ENCODE data around the gene RAB3B. TPM values are rescaled to one million over a fixed set of nuclear protein-coding genes. Genes with fewer than 3 reads are reported as not detected.
"Not testable (repeated sequence)": the region's sequence is repeated elsewhere in the genome, so short reads cannot be mapped to it uniquely, and the experiment has no call there.

Gene RAB3B
- total and polyA plus RNA-seq, 7 donors: under 0.01 to 0.04 TPM; not detected in 5

DNA sequence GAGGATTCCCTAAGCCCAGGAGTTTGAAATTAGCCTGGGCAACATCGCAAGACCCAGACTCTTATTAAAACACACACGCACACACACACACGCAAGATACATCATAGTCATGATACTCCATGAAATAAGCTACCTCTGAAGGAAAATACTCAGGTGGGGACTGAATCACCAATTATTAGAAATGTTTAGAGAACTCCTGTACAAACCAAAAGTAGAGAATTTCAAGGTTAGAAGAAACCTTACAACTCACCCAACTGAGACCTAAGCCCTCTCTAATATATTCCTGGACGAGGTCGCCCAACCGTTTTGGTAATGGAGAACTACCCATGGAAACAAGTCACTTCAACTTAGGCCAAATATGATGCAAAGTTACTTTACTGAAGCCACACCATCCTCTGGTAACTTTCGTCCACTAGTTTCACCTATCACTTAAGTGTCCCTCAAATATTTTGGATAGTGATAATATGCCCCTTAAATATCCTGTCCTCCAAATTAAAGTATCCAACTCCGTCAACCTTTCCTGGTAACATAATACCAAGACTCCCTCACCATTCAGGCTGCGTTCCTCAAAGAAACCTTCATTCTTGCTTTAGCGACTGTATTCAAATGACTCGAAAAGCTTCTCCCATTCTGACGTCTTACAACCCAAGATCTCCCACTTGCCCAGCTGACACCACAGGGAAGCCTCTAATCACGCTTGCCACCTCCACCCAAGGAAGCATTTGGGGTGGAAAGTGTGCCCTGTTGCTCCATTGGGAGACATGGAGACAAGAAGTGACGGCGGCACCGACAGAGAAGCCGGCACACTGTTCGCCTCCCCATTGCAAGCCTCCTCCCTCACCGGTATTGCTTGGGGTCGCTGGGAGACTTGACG lies 112.8 kb downstream of the RAB3B start:
- Histone ChIP-seq H3K4me3 (peak overlapping the region; percentile 77), H3K27me3 (ENCODE audit: insufficient read depth in 3 of 3, low read length in 2 of 3) (peaks cover 0 to 3% (median 0%) of the 10 kb centered on the region in 3 donors), H3K9me3 (no peaks in the 10 kb centered on the region), H3K36me3 (ENCODE audit: insufficient read depth in 1 of 2, low read depth in 1 of 2) (no peaks in the 10 kb centered on the region), H3K4me1 (peaks cover 36% of the 10 kb centered on the region), H3K27ac (peak overlapping the region; percentile 96)
- TF ChIP-seq, protein P1, sequence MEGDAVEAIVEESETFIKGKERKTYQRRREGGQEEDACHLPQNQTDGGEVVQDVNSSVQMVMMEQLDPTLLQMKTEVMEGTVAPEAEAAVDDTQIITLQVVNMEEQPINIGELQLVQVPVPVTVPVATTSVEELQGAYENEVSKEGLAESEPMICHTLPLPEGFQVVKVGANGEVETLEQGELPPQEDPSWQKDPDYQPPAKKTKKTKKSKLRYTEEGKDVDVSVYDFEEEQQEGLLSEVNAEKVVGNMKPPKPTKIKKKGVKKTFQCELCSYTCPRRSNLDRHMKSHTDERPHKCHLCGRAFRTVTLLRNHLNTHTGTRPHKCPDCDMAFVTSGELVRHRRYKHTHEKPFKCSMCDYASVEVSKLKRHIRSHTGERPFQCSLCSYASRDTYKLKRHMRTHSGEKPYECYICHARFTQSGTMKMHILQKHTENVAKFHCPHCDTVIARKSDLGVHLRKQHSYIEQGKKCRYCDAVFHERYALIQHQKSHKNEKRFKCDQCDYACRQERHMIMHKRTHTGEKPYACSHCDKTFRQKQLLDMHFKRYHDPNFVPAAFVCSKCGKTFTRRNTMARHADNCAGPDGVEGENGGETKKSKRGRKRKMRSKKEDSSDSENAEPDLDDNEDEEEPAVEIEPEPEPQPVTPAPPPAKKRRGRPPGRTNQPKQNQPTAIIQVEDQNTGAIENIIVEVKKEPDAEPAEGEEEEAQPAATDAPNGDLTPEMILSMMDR (IDR thresholded peaks at IDR 0.05): no peak
- peak; percentile 0 to 31 (median 2) for ATAC-seq
- 10 to 13% (median 11%) methylated on average over 21 of the region's 21 CpGs for WGBS, 3 donors
- DNase-seq: no peak
- intact Hi-C loops (cut with DNase I): loop anchor here in 1 of 2 donors (5.0 kb wide), 1 partner anchor 180 kb away; the partner anchor contains the start of genes BTF3L4 and TXNDC12

DNA sequence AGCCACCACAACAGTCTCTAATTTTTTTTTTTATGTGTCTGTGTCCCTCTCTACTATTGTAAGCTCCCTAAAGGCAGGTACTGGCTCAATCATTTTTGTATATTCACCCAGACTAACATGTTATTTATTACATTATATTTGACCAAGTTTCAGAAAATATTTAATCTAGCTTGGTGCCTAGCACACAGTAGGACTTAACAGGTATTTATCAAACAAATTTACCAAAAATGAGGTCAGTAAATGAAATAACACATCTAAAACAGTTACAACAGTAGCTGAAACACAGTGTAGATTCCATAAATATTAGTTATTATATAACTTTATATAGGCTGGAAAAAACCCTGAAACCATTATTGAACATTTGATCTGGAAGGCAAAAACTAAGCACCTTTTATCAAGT lies 114.7 kb downstream of the RAB3B start:
- DNase-seq (no peak), ATAC-seq (no peak)
- Histone ChIP-seq H3K27ac (peak overlapping the region; percentile 96), H3K27me3 (ENCODE audit: insufficient read depth in 3 of 3, low read length in 2 of 3) (no peaks in the 10 kb centered on the region), H3K9me3 (no peaks in the 10 kb centered on the region), H3K4me3 (peak overlapping the region; percentile 77), H3K36me3 (ENCODE audit: insufficient read depth in 1 of 2, low read depth in 1 of 2) (no peaks in the 10 kb centered on the region), H3K4me1 (peaks cover 47% of the 10 kb centered on the region)
- TF ChIP-seq, protein P1 (IDR thresholded peaks at IDR 0.05): no peak
- intact Hi-C loops (cut with DNase I): loop anchor here in 1 of 2 donors (5.0 kb wide), 1 partner anchor 181 kb away; the partner anchor contains the start of genes BTF3L4 and TXNDC12

DNA sequence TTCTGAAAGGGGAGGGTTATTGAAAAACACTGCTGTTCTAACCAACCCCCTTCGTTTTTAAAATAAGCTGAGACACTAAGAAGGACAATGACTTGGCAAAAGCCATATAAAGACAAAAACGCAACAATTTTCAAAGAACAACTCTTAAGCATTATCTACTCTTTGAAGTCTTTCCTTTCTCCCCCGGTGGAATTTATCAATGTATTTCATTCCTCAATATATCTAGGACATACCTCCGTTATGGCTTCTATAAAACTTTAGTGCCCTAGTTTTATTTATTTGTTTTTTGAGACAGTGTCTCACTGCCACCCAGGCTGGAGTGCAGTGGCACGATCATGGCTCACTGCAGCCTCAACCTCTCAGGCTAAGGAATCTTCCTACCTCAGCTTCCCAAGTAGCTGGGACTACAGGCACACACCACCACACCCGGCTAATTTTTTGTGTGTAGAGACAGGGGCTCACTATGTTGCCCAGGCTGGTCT lies 115.2 kb downstream of the RAB3B start:
- H3K36me3 ChIP-seq (ENCODE audit: insufficient read depth in 1 of 2, low read depth in 1 of 2): no peaks in the 10 kb centered on the region
- H3K4me3 ChIP-seq: peak overlapping the region; percentile 77
- 70 to 81% (median 75%) methylated on average over 6 of the region's 6 CpGs for WGBS, 3 donors
- H3K9me3 ChIP-seq: no peaks in the 10 kb centered on the region
- intact Hi-C loops (cut with DNase I): loop anchor here in 1 of 2 donors (5.0 kb wide), 1 partner anchor 182 kb away; the partner anchor contains the start of genes BTF3L4 and TXNDC12
- DNase-seq (no peak), ATAC-seq (no peak)
- H3K27me3 ChIP-seq (ENCODE audit: insufficient read depth in 3 of 3, low read length in 2 of 3): no peaks in the 10 kb centered on the region
- peaks cover 48% of the 10 kb centered on the region for H3K4me1 ChIP-seq
- TF ChIP-seq, protein P1 (IDR thresholded peaks at IDR 0.05): no peak
- peak overlapping the region; percentile 96 for H3K27ac ChIP-seq

DNA sequence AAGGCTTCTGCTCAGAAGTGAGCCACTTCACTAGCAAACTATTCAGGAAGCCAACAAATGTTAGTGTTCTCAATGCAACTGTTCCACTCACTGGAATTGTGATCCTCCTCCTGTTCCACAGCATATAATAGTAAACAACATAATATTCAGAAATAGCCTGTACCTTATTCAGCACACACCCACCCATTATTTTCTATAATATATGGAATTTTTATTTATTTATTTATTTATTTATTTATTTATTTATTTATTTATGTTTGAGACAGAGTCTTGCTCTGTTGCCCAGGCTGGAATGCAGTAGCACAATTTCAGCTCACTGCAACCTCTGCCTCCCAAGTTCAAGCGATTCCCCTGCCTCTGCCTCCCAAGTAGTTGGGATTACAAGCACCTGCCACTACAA lies 117.2 kb downstream of the RAB3B start:
- ATAC-seq; H3K36me3 ChIP-seq (ENCODE audit: insufficient read depth in 1 of 2, low read depth in 1 of 2); H3K27ac ChIP-seq; H3K9me3 ChIP-seq; H3K27me3 ChIP-seq (ENCODE audit: insufficient read depth in 3 of 3, low read length in 2 of 3); intact Hi-C loops (cut with DNase I); H3K4me3 ChIP-seq; DNase-seq: not testable (repeated sequence)
- WGBS, 3 donors: 31 to 65% (median 55%) methylated on average over 1 of the region's 1 CpG
- H3K4me1 ChIP-seq: peaks cover 48% of the 10 kb centered on the region

DNA sequence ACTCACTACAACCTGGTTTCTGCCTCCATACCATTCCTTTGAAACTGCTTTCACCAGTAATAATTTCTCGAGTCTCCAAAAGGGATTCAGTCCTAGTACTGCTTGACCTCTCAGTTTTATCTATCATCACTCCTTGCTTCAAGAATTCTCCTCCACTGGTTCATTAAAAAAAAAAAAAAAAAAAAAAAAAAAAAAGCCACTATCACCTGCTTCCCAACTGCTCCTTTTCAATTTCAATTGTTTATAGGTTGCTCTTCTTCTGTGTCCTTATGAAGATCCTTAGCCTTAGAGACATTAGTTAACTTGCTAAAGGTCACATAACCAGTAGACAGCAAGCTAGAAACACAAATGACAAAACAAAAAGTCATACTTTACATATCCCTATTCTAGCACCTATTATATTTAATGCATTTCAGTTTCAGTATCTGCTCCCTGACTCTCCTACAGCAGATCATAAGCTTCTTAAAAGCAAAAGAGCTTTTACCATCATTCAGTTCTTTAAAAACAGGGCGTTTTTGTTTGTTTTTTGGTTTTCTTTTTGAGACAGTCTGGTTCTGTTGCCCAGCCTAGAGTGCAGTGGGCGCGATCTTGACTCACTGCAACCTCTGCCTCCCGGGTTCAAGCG lies 119.0 kb downstream of the RAB3B start:
- H3K27ac ChIP-seq: peak overlapping the region; percentile 50

More for the DNA sequence above, 119.0 kb downstream of the RAB3B start:
- no peak overlapping the region for H3K4me3 ChIP-seq
- intact Hi-C loops (cut with DNase I): no loop called here
- TF ChIP-seq, protein P1 (IDR thresholded peaks at IDR 0.05): no peak
- no peaks in the 10 kb centered on the region for H3K36me3 ChIP-seq (ENCODE audit: insufficient read depth in 1 of 2, low read depth in 1 of 2)
- ATAC-seq: no peak
- 84 to 99% (median 93%) methylated on average over 6 of the region's 6 CpGs for WGBS, 3 donors
- H3K4me1 ChIP-seq: peaks cover 41% of the 10 kb centered on the region
- no peaks in the 10 kb centered on the region for H3K9me3 ChIP-seq
- no peaks in the 10 kb centered on the region for H3K27me3 ChIP-seq (ENCODE audit: insufficient read depth in 3 of 3, low read length in 2 of 3)
- no peak for DNase-seq
